ENCODE measurements around the gene WNT2B.

WNT2B gene

GRCh38 chr1:112504661-112505399 is 3.9 kb upstream of the WNT2B start (continued):
- no peak for TF ChIP-seq ZBTB49 (tag by site-specific recombination; IDR thresholded peaks at IDR 0.05; ENCODE audit: low read depth)
- TF ChIP-seq KLF9 (tag by site-specific recombination; IDR thresholded peaks at IDR 0.05; ENCODE audit: low read depth), result no peak
- no peak for TF ChIP-seq ATF2 (tag by site-specific recombination; IDR thresholded peaks at IDR 0.05; ENCODE audit: low read depth)
- no peak for TF ChIP-seq ZNF580 (tag by site-specific recombination; IDR thresholded peaks at IDR 0.05)

- POLR2A ChIA-PET, result no interaction called here
- H3K4me3 ChIP-seq (ENCODE audit: low read depth, low read length), result no peak overlapping the region
- H3K36me3 ChIP-seq (ENCODE audit: control insufficient read depth in 2 of 2, insufficient read depth in 1 of 2, low read length in 2 of 2), result no peaks in the 10 kb centered on the region
- TF ChIP-seq ZBTB49 (tag by site-specific recombination; IDR thresholded peaks at IDR 0.05; ENCODE audit: low read depth) (no peak), AEBP2 (tag by site-specific recombination; IDR thresholded peaks at IDR 0.05; ENCODE audit: borderline replicate concordance) (no peak), ZNF148 (tag by site-specific recombination; IDR thresholded peaks at IDR 0.05; ENCODE audit: borderline replicate concordance) (no peak)
- no peaks in the 10 kb centered on the region for H3K9me3 ChIP-seq (ENCODE audit: control insufficient read depth, insufficient read depth, low read depth, low read length)
- H3K27ac ChIP-seq (ENCODE audit: extremely low read depth, low read depth, low read length), result no peak overlapping the region
- CTCF ChIA-PET, result interaction anchor here (0.6 to 1.4 kb wide), 4 partner anchors 108 to 286 kb away, joined by 3 to 4 read pairs (median 4); no protein-coding TSS in a partner anchor
- H3K4me1 ChIP-seq (ENCODE audit: control insufficient read depth, insufficient read depth, low read length), result peaks cover 3% of the 10 kb centered on the region; the same call in 1 of the 2 replicates
These were observed 3.4 kb upstream of the WNT2B start for GRCh38 chr1:112505400-112505785.

GRCh38 chr1:112505878-112506277 is 2.9 kb upstream of the WNT2B start:
- POLR2A ChIA-PET, result no interaction called here
- H3K4me1 ChIP-seq (ENCODE audit: control insufficient read depth, insufficient read depth, low read length), result peaks cover 3% of the 10 kb centered on the region; the same call in 1 of the 2 replicates
- no peak overlapping the region for H3K4me3 ChIP-seq (ENCODE audit: low read depth, low read length)
- TF ChIP-seq ZNF513 (tag by site-specific recombination; IDR thresholded peaks at IDR 0.05) (no peak), ZNF121 (tag by site-specific recombination; IDR thresholded peaks at IDR 0.05) (peak; percentile 71), ZBTB10 (tag by site-specific recombination; IDR thresholded peaks at IDR 0.05) (no peak)
- H3K9me3 ChIP-seq (ENCODE audit: control insufficient read depth, insufficient read depth, low read depth, low read length), result no peaks in the 10 kb centered on the region
- H3K27ac ChIP-seq (ENCODE audit: extremely low read depth, low read depth, low read length), result no peak overlapping the region
- CTCF ChIA-PET, result interaction anchor here (0.6 to 1.4 kb wide), 3 partner anchors 114 to 286 kb away, joined by 4 read pairs; no protein-coding TSS in a partner anchor
- no peaks in the 10 kb centered on the region for H3K36me3 ChIP-seq (ENCODE audit: control insufficient read depth in 2 of 2, insufficient read depth in 1 of 2, low read length in 2 of 2)
